Endothelial cell of umbilical vein (primary cell): Measurements from ENCODE around the gene HDAC7. TPM values are rescaled to one million over a fixed set of nuclear protein-coding genes. Genes with fewer than 3 reads are reported as not detected.

Experiments
- BruUV-seq: library from RNA; stranded (reverse); fragments of 400-500 nt; replicated peaks from 2 replicates; lab custom pipeline; 2021; lab: Mats Ljungman, UMichigan
- CTCF ChIA-PET: fragments of 300-600, 350-600 bp; sonication (Branson Sonifier 250); formaldehyde crosslinking; loops from one replicate; lab custom pipeline; 2021; ENCODE audit warnings: antibody characterized with exemption, inconsistent platforms; lab: Charles Lee
- POLR2A ChIA-PET: fragments of 300-600, 350-600 bp; sonication (Branson Sonifier 250); formaldehyde crosslinking; loops from one replicate; lab custom pipeline; 2021; ENCODE audit warnings: antibody characterized with exemption, inconsistent platforms; lab: Charles Lee
- DNase-seq: peaks from one replicate; pipeline ENCODE4 v3.0.0-alpha.2; 2011; ENCODE audit warnings: low read depth, low spot score
- FAIRE-seq: peaks from 2 replicates; lab custom pipeline; 2011; peaks lifted over from hg19 to GRCh38; lab: Jason Lieb, UNC
- H2AFZ ChIP-seq: 2 replicates; pipeline ENCODE4 v1.6.0; 2012; ENCODE audit warnings: low read depth, low read length, control low read depth, inconsistent platforms
- H3K27ac ChIP-seq: 2 replicates; pipeline ENCODE4 v1.5.1; 2011; ENCODE audit warnings: low read depth, mild to moderate bottlenecking, control low read depth, low read length, moderate library complexity; ENCODE audit not compliant: insufficient read depth
- H3K27me3 ChIP-seq, 2 experiments: 2 replicates each; pipeline versions ENCODE4 v1.6.0 to v1.6.1; 2011; ENCODE audit warnings: low read length in 2 of 2, mixed read lengths in 1 of 2; ENCODE audit not compliant: control insufficient read depth in 2 of 2, insufficient read depth in 2 of 2
- H3K36me3 ChIP-seq, 2 experiments: 2 replicates in 1 of 2; 3 replicates in 1 of 2; pipeline ENCODE4 v1.5.1; 2011; ENCODE audit warnings: low read length in 2 of 2, mild to moderate bottlenecking in 1 of 2, moderate library complexity in 1 of 2; ENCODE audit not compliant: control insufficient read depth in 2 of 2, insufficient read depth in 2 of 2; ENCODE audit errors: extremely low read depth in 1 of 2
- H3K4me1 ChIP-seq: 3 replicates; pipeline ENCODE4 v1.5.1; 2011; ENCODE audit warnings: mild to moderate bottlenecking, low read length; ENCODE audit not compliant: control insufficient read depth, insufficient read depth; ENCODE audit errors: extremely low read depth
- H3K4me2 ChIP-seq: 2 replicates; pipeline ENCODE4 v1.6.1; 2011; ENCODE audit warnings: low read length, control low read depth, mixed read lengths; ENCODE audit not compliant: insufficient read depth
- H3K4me3 ChIP-seq, 3 experiments: fragments of 200-600 bp in 1 of 3; sonication (generic), shearing (Covaris generic) in 1 of 3; replicated peaks in 1 of 3; 2 replicates each; pipeline ENCODE4 v1.5.1; 2011 to 2016; ENCODE audit warnings: control low read depth in 3 of 3, low read length in 3 of 3, mild to moderate bottlenecking in 2 of 3, inconsistent platforms in 1 of 3, low read depth in 1 of 3, moderate library complexity in 1 of 3; ENCODE audit not compliant: insufficient read depth in 1 of 3
- H3K79me2 ChIP-seq: 2 replicates; pipeline ENCODE4 v1.6.0; 2012; ENCODE audit warnings: low read length, inconsistent platforms; ENCODE audit not compliant: control insufficient read depth, insufficient read depth
- H3K9ac ChIP-seq: replicated peaks from 2 replicates; pipeline ENCODE3; 2011; ENCODE audit warnings: low read length, control low read depth; ENCODE audit not compliant: insufficient read depth; ENCODE audit errors: extremely low read depth
- H3K9me1 ChIP-seq: replicated peaks from 3 replicates; pipeline ENCODE4 v1.6.0; 2011; ENCODE audit warnings: mild to moderate bottlenecking, low read length; ENCODE audit not compliant: control insufficient read depth, insufficient read depth; ENCODE audit errors: extremely low read depth
- H3K9me3 ChIP-seq: replicated peaks from 2 replicates; pipeline ENCODE4 v1.5.1; 2012; ENCODE audit warnings: low read length, inconsistent platforms; ENCODE audit not compliant: control insufficient read depth, insufficient read depth
- H4K20me1 ChIP-seq: replicated peaks from 2 replicates; pipeline ENCODE3; 2011; ENCODE audit warnings: mild to moderate bottlenecking, low read length; ENCODE audit not compliant: control insufficient read depth, insufficient read depth; ENCODE audit errors: extremely low read depth
- EZH2 ChIP-seq: IDR thresholded peaks from 2 replicates; pipeline ENCODE4 v1.6.1; 2012; ENCODE audit warnings: borderline replicate concordance, low read depth, mild to moderate bottlenecking, moderate library complexity, low read length, inconsistent platforms; ENCODE audit not compliant: severe bottlenecking
- FOS ChIP-seq: IDR thresholded peaks from 2 replicates; pipeline ENCODE4 v1.6.1; 2011; ENCODE audit warnings: mild to moderate bottlenecking, low read length, moderate library complexity, borderline replicate concordance; ENCODE audit not compliant: insufficient read depth
- GATA2 ChIP-seq: IDR thresholded peaks from 2 replicates; pipeline ENCODE4 v1.7.0; 2011; ENCODE audit warnings: low read depth, mild to moderate bottlenecking, moderate library complexity, mixed read lengths, low read length; ENCODE audit not compliant: insufficient read length, insufficient read depth
- JUN ChIP-seq: IDR thresholded peaks from 2 replicates; pipeline ENCODE4 v1.6.1; 2011; ENCODE audit warnings: borderline replicate concordance, low read depth; ENCODE audit not compliant: insufficient read length, insufficient read depth
- MYC ChIP-seq: IDR thresholded peaks from one replicate; pipeline ENCODE4 v1.6.1; 2011; ENCODE audit warnings: mild to moderate bottlenecking, low read depth, low read length
- POLR2A ChIP-seq: IDR thresholded peaks from 2 replicates; pipeline ENCODE4 v1.6.1; 2012; ENCODE audit warnings: low read depth, mild to moderate bottlenecking, control low read depth, low read length
- POLR2AphosphoS5 ChIP-seq: IDR thresholded peaks from 2 replicates; pipeline ENCODE4 v1.6.1; 2012; ENCODE audit warnings: low read depth, mild to moderate bottlenecking, control low read depth, low read length, moderate library complexity; ENCODE audit not compliant: insufficient read depth
- dilution Hi-C: fragments of 300-500 bp; cut with MboI; formaldehyde crosslinking; loops from one replicate; pipeline ENCODE4 v1.15.0; 2019; ENCODE audit warnings: low sequenced_read_pairs; ENCODE audit not compliant: extremely low pct_ligation_motif_present
- intact Hi-C: fragments of 100-400 bp; cut with micrococcal nuclease; formaldehyde crosslinking; loops from one replicate; pipeline ENCODE4 v1.10.0; 2022
- polyA plus RNA-seq, 4 experiments: library from polyadenylated mRNA; depleted of rRNA in 3 of 4; stranded (reverse) in 3 of 4; unstranded in 1 of 4; fragments of >200 nt; gene quantifications; 2 replicates each; pipeline versions ENCODE4 v1.2.1 to v1.2.3, GENCODE V29; 2011 to 2012; ENCODE audit warnings: missing spikeins in 1 of 4
- total RNA-seq: library from RNA; stranded (reverse); gene quantifications from 2 replicates; pipeline ENCODE4 v1.2.3, GENCODE V29; 2021
- TF ChIP-seq, protein P1 (sequence below), 2 donors: IDR thresholded peaks; 1 replicate in 1 of 2; 2 replicates in 1 of 2; pipeline ENCODE4 v1.5.1; 2011; ENCODE audit warnings: low read length in 2 of 2, mild to moderate bottlenecking in 2 of 2, moderate library complexity in 2 of 2, control low read depth in 1 of 2, inconsistent platforms in 1 of 2, low read depth in 1 of 2; ENCODE audit not compliant: insufficient read depth in 1 of 2; ENCODE audit errors: extremely low read depth in 1 of 2
- TF ChIP-seq, protein P2 (sequence below): IDR thresholded peaks from 2 replicates; pipeline ENCODE4 v1.6.1; 2011; ENCODE audit not compliant: insufficient read depth, insufficient read length

HDAC7 gene
- total and polyA plus RNA-seq, 2 donors (not counting 3 experiments of a cell fraction or from before 2014, with no cell fraction given), result 119 to 249 TPM

DNA sequence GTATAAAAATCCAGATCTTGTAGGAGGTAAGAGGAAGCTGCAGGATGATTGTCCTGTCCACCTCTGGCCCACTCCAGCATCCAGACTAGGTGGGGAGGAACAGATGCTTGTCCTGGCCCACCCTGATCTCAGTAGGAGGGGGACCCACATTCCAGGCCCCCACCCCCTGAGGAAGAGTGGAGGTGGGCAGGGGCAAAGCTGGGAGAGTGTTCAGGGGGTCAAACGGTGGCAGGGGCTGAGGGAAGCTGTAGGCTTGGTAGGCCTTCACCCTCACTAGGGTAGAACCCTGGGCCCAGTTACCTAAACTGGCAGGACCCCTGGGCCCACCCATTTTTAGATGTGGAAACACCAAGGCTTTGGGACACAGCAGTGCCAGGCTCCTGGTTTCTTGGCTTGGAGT, 42.6 kb downstream of the HDAC7 start:
- CTCF ChIA-PET, result interaction anchor here (0.8 to 10.4 kb wide), 15 partner anchors 8 to 64 kb away, joined by 3 to 244 read pairs (median 4); partner anchors contain the start of gene RAPGEF3
- intact Hi-C loops, result no loop called here
- H3K9me1 ChIP-seq, result no peaks in the 10 kb centered on the region

More for the DNA sequence above, 42.6 kb downstream of the HDAC7 start:
- Histone ChIP-seq H2AFZ (no peak overlapping the region), H3K9ac (no peak overlapping the region), H4K20me1 (no peaks in the 10 kb centered on the region), H3K4me1 (peaks cover 31% of the 10 kb centered on the region), H3K27me3 (no peaks in the 10 kb centered on the region), H3K79me2 (no peaks in the 10 kb centered on the region), H3K4me3 (no peak overlapping the region), H3K4me2 (no peak overlapping the region), H3K36me3 (peaks cover 3 to 5% of the 10 kb centered on the region in 2 experiments), H3K27ac (peak overlapping the region; percentile 33), H3K9me3 (no peaks in the 10 kb centered on the region)
- no peak for TF ChIP-seq FOS
- TF ChIP-seq POLR2AphosphoS5, result no peak
- no peak for TF ChIP-seq JUN
- TF ChIP-seq EZH2, result no peak
- TF ChIP-seq, protein P1, sequence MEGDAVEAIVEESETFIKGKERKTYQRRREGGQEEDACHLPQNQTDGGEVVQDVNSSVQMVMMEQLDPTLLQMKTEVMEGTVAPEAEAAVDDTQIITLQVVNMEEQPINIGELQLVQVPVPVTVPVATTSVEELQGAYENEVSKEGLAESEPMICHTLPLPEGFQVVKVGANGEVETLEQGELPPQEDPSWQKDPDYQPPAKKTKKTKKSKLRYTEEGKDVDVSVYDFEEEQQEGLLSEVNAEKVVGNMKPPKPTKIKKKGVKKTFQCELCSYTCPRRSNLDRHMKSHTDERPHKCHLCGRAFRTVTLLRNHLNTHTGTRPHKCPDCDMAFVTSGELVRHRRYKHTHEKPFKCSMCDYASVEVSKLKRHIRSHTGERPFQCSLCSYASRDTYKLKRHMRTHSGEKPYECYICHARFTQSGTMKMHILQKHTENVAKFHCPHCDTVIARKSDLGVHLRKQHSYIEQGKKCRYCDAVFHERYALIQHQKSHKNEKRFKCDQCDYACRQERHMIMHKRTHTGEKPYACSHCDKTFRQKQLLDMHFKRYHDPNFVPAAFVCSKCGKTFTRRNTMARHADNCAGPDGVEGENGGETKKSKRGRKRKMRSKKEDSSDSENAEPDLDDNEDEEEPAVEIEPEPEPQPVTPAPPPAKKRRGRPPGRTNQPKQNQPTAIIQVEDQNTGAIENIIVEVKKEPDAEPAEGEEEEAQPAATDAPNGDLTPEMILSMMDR (IDR thresholded peaks at IDR 0.05; ENCODE audit: extremely low read depth in 1 of 2, insufficient read depth in 1 of 2, low read depth in 1 of 2, low read length in 2 of 2), result no peak
- TF ChIP-seq POLR2A, result no peak
- no peak for TF ChIP-seq MYC
- TF ChIP-seq GATA2, result no peak
- TF ChIP-seq, protein P2, sequence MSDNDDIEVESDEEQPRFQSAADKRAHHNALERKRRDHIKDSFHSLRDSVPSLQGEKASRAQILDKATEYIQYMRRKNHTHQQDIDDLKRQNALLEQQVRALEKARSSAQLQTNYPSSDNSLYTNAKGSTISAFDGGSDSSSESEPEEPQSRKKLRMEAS, result no peak
- no TSS peak for BruUV-seq
- DNase-seq (no peak), FAIRE-seq (no peak)
- dilution Hi-C loops, result no loop called here
- POLR2A ChIA-PET, result no interaction called here
